HS-27A (cell line): ENCODE data around the gene HYAL2.
A peak's percentile ranks its signal among the peaks of the same experiment; 100 is the strongest.

Experiments used
- DNase-seq: peaks from one replicate; pipeline ENCODE4 v3.0.0-alpha.2; 2012; ENCODE audit warnings: low read depth, missing footprints

The HYAL2 gene, protein sequence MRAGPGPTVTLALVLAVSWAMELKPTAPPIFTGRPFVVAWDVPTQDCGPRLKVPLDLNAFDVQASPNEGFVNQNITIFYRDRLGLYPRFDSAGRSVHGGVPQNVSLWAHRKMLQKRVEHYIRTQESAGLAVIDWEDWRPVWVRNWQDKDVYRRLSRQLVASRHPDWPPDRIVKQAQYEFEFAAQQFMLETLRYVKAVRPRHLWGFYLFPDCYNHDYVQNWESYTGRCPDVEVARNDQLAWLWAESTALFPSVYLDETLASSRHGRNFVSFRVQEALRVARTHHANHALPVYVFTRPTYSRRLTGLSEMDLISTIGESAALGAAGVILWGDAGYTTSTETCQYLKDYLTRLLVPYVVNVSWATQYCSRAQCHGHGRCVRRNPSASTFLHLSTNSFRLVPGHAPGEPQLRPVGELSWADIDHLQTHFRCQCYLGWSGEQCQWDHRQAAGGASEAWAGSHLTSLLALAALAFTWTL

DNA sequence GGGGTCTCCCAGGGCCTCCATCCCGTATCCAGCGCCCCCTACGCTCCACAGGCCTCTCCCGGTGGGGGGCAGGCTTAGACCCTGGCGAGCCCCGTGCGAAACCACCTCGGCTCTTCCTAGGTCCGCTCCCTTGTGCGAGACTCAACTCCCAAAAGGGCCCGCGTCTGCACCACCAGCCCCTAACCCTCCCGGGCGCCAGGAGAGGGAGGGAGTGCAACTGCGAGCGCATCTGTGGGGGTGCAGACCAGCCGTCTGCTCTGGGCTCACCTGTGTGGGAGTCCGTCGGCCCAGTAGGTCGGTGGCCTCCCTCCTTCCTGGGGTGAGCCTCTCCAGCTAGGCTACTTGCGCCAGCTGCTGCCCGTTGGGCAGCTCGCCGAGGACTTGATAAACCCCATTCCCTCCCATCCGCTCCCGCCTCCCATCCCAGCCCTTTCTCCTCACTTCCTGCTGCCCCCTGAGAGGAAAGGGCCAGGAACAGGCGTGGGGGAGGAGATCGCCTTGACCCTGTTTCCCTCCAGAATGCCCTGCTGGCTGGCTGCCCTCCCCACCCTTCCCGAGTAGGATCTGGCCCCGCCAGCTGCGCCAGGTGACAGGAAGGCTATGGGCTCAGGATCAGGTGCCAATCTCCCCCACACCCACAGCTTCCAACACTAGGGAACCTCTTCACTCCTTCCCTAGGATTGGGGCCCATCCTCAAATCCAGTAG lies at the start of gene HYAL2:
TSS of gene HYAL2 (minus strand) at position 360 of the 706 bp plus-strand sequence. CDS start 2,256 bp downstream, outside the sequence.
- no peak for DNase-seq

DNA sequence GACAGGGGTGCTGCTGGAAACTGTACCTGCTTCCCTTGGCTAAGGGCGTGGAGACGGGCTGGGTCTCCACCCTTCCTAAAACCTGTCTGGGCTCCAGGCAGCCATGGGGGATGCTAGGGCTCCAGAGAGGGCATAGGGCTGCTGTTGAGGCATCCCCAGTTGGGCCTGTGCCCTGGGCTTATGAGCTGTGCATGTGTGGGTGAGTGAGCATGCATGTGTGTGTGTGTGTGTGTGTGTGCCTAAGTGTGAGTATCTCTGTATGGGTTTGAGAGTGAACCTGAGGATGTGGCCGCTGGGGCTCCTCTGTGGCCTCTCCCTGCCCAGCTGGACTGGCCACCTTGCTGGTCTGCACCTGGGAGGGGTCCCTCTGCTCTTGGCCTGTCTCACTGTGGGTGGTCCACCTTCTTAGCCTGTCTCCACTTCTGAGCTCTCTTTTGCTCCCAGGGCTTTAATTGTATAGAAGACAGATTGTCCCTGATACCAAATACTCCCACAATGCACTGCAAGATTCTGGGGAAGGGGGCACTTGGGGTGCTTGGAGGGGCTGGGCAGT lies 48.7 kb upstream of the HYAL2 start:
- DNase-seq, result no peak

DNA sequence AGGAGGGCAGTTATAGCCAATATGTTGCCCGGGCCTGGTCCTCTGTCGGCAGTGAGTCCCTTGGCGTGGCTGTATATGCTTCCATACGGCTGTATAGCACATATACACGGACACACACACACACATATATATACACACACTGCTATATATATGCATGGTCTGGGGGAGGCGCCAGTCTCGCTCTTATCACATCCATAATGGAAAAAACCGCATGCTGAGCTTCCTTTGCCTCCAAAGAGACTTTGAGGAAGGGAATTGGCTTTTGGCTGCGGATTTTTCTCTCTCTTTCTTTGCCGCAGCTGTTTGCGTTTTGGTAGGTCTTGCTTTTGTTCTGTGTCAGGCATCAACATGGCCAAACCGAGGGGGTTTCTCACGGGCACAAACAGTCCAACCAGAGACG lies 48.0 kb upstream of the HYAL2 start:
- DNase-seq, result no peak

DNA sequence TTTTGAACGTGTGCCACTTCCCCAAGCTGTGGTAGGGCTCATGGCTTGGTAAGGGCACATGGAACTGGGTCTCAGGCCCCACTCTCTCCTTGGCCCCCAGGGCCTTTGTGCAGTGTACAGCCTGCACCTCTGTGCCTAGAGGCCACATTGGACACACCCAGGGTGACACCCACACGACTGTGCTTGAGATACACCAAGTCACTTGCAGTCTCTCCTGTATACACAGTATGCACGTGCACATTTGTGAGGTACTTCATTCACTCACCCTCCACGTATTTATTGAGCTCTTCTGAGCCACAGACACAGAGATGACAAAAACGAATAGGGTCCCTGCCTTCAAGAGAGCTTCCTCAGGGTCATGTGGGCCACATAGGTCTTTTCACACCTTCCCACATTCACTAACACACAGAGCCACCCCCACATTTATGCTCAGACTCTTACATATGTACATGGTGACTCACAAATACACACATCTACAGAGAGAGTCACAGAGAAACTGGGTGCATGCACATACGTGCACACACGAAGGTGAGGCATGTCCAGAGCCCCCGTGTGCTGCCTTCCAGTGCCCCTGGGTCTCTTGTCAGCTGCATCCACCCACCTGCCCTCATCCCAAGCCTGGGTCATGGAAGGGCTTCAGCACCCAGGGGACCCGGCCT lies 46.6 kb upstream of the HYAL2 start:
- no peak for DNase-seq

DNA sequence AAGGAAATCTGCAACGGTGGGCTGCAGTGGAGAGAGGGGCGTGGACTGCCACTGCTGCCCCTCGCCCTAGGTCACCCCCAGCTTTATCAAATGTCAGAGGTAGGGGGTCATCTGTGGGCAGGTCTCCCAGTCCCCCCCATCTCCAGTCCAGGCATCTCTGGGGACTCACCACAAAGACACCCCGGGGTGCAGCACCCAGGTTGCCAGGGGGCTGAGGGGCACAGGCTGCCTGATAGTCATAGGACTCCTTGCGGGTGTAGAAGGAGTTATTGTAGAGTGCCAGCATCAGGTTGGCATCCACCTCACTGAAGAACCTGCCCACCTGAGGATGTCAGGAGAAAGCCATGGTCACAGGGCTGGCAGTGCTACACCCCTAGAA lies 43.3 kb upstream of the HYAL2 start:
- no peak for DNase-seq

DNA sequence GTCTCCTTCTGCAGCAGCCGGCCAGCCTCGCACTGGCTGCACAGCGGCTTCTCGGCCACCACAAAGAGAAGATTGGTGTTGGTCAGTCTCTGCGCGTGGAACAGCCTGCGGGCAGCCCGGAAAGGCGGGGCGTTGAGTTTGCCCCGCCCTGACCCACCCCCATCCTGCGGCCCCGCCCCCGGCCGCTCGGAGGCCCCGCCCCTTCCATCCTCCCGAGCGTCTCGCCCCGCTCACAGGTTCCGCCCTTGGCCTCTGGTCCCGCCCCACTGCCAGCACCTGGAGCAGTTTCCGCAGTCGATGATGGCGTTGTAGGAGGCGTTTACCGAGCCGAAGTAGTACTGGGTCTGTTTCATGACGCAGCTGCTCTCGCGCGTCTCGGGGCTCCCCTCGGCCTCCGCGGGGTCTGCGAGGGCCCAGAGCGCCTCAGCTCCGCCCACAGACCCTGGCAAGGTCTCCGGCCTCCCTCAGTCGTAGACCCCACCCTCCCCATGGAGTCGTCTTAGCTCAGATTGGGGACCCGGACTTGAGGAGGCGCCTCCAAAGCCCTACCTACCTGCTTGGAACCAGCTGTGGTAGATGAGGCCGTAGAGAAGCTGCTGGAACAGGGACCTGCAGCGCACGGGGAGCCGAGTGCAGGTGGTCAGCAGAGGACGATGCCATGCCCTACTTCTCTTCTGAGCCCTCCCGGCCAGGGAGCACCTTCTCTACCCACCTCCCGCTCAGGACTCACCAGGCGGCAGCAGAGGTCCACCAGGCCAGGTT lies 42.7 kb upstream of the HYAL2 start:
- DNase-seq, result no peak

DNA sequence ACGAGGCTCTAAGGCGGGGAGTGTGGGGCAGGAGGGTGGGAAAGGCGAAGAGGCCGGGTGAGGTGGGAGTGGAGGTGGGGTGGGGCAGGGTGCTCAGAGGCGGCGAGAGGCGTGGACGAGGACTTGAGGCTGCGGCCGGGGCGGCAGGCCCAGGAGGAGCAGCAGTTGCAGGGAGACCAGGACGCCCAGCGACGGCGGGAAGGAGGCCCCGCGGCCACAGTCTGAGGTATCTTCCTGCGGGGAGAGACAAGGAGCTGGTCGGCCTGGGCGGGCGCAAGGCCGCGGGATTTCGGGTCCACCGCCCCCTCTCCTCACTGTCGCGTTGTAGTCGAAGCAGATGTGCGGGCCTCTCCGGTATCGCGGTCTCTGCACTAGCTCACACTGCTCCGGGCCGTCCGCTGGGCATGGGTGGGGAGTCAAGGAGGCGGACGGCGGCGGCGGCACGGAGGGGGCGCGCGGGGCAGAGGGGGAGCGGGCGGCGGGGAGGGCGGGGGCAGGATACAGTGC lies 42.1 kb upstream of the HYAL2 start:
- DNase-seq, result no peak

DNA sequence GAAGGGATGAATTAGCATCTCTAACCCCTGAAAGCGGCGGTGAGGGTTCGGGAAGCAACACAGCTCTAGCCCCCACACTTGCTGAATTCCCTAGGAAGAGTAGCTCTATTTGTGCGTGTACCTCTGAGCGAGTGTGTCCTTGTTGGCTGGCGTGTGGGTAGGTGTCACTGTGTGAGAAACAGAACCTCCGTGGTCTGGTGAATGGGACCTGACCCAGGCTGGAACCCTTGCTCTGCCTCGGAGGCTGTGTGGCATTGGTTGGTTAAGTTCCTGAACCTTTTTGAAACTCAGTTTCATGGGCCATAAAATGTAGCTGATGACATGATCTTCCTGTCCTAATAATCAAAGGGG lies 37.2 kb upstream of the HYAL2 start:
- no peak for DNase-seq

DNA sequence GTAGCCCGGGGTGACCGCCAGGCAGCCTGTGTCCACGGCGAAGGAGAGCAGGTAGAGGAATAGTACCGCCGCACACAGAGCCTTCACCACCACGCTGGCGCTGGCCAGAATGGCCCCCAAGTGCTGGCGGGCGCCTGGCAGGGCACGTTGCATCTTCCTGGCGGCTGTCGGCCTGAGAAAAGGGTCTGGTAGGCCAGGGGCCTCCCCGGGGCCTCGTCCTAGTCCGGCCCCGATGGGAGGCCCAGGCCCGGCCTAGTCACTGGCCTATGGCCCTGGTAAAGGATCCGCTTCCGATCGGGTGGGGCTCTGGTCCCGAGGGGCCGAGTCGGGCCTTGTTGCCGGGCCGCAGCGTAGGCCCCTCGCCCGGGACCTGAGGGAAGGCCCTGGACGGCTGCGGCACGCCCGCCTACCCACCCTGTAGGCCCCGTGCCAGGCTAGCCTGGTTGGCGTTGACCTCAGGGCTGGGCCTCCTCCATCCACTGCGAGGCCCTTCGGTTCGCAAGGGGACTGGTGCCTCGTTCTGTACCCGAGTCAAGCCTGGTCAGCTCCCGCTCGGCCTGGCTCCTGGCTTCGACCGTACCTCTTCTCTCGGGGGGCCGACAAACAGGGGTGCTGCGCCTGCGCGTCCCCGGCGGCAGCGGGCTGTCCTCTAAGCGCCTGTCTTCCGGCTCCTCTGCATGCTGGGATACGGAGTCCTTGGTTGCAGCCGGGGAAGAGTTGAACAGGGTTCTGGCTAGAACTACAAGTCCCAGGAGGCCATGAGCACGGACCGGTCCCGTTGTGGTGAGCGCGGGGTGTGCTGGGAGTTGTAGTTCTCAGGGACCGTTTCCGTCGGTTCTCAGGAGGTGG lies 36.6 kb upstream of the HYAL2 start, which contains the start of gene TMEM115:
TSS of gene TMEM115 (minus strand) at position 611 of the 849 bp plus-strand sequence. CDS start at position 153, 458 bp downstream.
- DNase-seq, result peak; percentile 96

DNA sequence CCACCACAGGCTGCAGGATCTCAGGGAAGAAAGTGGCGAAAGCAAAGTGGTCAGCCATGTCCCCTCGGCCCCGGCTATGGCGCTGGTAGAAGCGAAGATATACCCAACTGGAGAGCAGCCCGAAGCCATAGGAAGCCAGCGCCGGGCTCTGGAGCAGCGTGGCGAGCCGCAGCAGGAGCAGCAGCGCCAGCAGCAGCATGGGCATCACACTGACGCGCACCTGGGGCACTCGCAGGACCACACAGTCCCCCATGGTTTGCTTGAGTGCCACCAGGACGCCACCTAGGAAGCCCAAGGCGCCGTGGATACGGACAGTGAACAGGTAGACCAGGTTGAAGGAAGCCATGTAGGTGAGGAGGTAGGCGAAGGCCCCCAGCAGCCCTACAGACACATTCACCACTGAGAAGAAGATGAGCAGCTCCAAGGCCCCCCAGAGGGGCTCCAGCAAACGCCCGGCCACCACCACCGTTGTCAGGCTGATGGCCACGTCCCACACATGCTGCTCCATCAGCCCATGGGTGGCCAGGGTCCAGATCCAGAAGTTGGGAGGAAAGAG lies 35.9 kb upstream of the HYAL2 start:
- DNase-seq, result no peak

DNA sequence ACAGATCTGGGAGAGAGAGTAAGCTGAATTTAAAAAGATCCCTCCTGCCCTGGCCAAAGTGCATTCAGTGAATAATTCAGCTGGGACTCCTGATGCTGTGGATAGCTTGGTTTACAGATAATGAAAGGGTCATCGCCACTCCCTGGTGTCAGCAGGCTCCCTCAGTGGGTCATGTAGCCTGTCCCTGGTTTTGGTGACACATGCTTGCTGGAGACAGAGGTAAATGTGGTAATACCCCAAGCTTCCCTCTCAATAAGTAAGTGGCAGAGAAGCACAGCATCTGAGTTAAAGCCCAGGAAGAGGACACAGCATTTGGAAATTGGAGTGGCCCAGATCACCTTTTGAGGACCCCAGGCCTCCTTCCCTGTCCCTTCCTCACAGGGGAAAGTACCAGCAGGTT lies 34.9 kb upstream of the HYAL2 start:
- no peak for DNase-seq

DNA sequence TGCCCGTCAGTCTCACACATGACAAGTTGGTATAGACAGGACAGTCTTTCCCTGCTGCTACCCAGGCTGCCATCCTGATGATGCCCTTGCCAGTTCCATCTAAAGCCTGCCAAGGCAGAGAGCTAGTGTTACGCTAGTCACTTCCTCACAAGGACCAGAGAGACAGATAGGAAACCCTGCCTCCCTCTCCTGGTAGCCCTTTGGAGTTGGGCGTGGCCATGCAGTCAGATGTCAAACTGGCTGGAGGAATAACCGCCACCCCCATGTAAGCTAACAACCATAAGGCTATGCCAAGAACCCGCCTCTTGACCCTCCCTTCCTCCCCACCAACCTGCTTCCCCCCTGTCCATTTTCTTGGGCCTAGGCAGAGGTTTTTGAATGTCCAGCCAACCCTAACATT lies 34.0 kb upstream of the HYAL2 start:
- no peak for DNase-seq

DNA sequence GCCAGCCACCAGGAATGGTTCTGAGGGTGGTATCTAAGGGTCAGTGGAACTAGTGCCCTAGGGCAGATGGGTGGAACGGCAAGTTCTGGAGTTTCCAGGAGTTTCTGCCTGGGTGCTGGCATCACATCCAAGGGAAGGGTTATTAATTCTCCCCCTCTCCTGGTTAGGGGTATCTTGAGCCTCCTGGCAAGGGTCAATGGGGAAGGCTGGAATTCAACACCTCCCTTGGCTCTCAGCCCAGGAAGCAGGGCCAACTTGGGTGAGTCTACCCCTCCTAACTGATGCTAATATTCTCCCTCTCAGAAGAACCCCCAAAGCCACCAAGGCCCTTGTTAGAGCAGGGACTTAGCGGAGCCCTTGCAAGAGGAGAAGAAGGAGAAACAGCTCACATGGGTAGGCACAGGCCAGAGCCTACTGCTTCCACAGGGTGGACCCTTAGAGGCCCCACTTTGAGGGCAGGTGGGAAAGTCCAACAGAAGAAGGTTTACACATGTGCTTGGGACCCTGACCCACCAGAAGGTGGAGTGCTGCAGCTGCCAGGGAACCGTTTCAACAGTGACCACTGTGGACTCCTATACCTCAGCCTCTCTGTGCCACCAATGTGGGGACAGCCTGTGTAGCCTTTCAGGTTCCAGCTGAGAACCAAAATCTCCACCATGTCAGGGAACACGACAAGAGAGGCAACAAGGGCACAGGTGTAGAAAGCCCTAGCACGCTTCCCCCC lies 33.4 kb upstream of the HYAL2 start:
- DNase-seq, result no peak

DNA sequence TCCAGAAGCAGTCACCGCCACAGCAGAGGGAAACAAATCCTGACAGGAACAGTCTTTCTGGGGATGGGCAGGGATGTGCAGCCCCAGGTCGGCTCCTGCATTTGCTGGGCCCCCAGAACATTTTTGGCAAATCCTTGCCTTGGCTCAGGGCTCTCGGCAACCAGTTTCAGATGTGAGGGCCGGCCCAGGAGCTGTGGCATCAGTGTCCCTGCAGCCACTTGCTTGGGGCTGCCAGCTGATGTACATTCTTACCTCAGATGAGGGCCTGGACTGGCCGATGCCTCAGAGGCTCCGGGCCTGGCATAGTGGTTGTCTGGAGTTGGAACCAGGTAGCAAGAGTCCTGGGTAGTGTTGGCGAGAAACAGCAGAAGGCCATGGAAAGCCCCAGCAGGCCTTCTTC lies 32.3 kb upstream of the HYAL2 start:
- DNase-seq, result no peak

DNA sequence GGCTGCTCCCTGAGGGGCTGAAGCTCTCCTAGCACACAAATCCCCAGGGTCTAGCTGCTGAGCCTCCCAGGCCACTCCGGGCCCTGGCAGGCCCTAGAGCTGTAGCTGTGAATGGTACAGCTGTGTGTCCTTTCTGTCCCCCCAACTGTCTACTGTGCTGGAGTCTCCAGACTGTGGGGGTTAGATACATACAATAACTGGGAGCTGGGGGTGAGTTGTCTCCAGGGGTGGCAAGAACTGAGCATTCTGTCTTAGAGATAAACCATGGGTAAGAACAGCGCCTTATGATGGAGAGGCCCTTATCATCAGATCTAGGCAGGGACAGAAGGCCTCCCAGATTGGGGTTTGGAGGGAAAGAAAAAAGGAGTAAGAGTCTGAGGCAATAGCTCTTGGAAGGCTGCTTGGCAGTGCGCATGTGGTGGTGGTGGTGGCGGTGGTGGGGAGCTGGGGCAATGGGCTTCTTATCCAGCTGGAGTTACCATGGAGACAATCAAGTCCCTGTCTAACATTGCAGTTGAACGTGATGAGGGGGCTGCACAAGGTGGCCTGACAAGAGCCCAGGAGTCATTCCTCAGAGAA lies 31.7 kb upstream of the HYAL2 start:
- no peak for DNase-seq

DNA sequence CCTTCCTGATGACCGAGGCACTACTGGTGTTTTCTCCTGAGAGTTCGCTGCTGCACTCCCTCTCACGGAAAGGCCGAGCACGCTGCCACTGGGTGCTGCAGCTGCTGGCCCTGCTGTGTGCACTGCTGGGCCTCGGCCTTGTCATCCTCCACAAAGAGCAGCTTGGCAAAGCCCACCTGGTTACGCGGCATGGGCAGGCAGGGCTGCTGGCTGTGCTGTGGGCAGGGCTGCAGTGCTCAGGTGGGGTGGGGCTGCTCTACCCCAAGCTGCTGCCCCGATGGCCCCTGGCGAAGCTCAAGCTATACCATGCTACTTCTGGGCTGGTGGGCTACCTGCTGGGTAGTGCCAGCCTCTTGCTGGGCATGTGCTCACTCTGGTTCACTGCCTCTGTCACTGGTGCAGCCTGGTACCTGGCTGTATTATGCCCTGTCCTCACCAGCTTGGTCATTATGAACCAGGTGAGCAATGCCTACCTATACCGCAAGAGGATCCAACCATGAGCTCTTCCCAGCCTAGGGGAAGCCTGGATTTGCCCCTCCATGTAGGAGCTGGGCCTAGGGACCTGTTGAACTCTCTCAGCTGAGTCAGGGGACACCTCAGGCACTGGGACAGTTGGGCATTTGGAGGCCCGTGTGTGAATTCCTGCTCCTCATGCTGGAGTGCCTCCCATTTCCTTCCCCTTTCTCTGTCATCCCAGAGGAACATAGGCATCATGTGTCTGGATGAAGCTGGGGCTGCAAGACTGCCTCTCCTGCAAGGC lies 30.9 kb upstream of the HYAL2 start:
- DNase-seq, result no peak

DNA sequence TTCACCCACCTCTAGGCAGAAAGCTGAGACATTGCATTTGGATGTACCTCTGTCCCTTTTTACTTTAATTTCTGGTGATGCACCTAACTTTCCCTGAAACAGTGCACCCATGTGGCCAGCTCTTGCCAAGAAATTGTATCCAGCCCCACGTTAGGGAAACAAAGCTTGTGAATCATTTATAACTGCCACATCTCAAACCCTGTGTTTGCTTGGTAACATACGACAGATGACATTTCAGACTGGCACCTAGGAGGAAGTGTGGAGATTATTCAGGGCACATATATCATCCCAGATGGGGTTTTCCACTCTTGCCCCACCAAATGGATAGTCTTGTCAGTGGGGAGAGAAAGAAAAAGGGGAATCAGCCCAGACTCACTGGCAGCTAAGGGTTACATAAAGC lies 30.2 kb upstream of the HYAL2 start:
- no peak for DNase-seq

DNA sequence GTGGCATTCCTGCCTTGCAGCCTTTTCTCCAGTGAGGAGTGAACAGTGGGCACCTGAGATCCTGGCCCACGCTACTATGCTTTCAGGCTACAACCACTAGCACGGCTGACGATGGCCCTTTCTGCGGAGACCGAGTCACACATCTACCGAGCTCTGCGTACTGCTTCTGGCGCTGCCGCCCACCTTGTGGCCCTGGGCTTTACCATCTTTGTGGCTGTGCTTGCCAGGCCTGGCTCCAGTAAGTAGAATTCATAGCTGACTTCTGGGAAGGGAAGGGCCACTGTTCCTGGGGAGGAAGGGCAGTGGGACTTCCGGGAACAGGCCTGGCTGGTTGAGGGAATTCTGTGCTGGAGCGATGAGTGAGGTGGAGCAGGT lies 28.8 kb upstream of the HYAL2 start:
- DNase-seq, result no peak
